ENCODE data around the gene PTS. TPM values are rescaled to one million over a fixed set of nuclear protein-coding genes. Genes with fewer than 3 reads are reported as not detected.
"Not testable (repeated sequence)": the region's sequence is repeated elsewhere in the genome, so short reads cannot be mapped to it uniquely, and the experiment has no call there.

The PTS gene
- total RNA-seq = 10 to 100 TPM; 35.8 to 82.5 (median 46.3) TPM

- WGBS, 10 experiments = 0 to 4% (median 2%) methylated on average over 4 to 13 of the region's 70 CpGs; no CpG with 5 or more reads in 6 of the 10 experiments
- in situ Hi-C loops (cut with MboI; ENCODE audit: low pct_unique_long_range_greater_than_20kb in 2 of 9, low sequenced_read_pairs in 9 of 9, unreplicated experiment in 9 of 9) = no loop called here
- peak within 1 kb of the TSS; percentile 66 to 89 (median 74) for H3K4me3 ChIP-seq
- peak; percentile 92 to 95 (median 94) for ATAC-seq (replicated peaks in 6 of 8)
- H3K27ac ChIP-seq = peak within 1 kb of the TSS; percentile 95 to 97
- peaks cover 10 to 11% of the 10 kb centered on the region in 2 donors for H3K4me1 ChIP-seq (replicated peaks in 1 of 2)
Measured at GRCh38 chr11:112226062-112226830, at the start of gene PTS. PTS (plus strand) TSS chr11:112226428; CDS start chr11:112226444, 16 bp downstream.

GRCh38 chr11:112177589-112177988 is 48.6 kb upstream of the PTS start:
- Histone ChIP-seq H3K4me3 (no peak overlapping the region), H3K4me1 (replicated peaks in 1 of 2) (peaks cover 6 to 30% of the 10 kb centered on the region in 2 donors), H3K27ac (no peak overlapping the region)
- ATAC-seq (replicated peaks in 6 of 8) = no peak
- 60 to 100% (median 90%) methylated on average over 1 to 4 of the region's 4 CpGs; no CpG with 5 or more reads in 4 of the 10 experiments for WGBS, 10 experiments
- in situ Hi-C loops (cut with MboI; ENCODE audit: low pct_unique_long_range_greater_than_20kb in 2 of 9, low sequenced_read_pairs in 9 of 9, unreplicated experiment in 9 of 9) = no loop called here

DNA sequence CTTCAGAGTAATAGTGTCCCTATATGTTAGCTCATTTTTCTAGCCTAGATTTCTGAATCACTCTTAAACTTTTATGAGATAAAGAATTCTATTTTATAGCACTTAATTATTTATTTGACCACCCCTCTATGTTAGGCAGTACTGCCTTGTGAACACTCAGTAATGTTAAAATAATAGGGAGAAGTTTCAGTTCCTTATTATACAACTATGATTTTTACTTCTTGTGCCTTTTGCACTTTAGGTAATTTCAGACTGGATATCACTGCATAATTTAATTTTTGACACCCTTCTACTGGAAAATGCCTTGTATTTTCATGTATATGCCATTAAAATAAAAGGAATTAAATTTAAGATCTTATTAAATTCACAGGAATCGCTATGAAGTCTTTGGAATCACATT is 47.8 kb upstream of the PTS start:
- Histone ChIP-seq H3K4me1 (replicated peaks in 1 of 2) (peaks cover 6 to 30% of the 10 kb centered on the region in 2 donors), H3K27ac (no peak overlapping the region), H3K4me3 (no peak overlapping the region)
- in situ Hi-C loops (cut with MboI; ENCODE audit: low pct_unique_long_range_greater_than_20kb in 2 of 9, low sequenced_read_pairs in 9 of 9, unreplicated experiment in 9 of 9) = no loop called here
- 50 to 100% (median 90%) methylated on average over 1 of the region's 1 CpG; no CpG with 5 or more reads in 3 of the 10 experiments for WGBS, 10 experiments
- no peak for ATAC-seq (replicated peaks in 6 of 8)

DNA sequence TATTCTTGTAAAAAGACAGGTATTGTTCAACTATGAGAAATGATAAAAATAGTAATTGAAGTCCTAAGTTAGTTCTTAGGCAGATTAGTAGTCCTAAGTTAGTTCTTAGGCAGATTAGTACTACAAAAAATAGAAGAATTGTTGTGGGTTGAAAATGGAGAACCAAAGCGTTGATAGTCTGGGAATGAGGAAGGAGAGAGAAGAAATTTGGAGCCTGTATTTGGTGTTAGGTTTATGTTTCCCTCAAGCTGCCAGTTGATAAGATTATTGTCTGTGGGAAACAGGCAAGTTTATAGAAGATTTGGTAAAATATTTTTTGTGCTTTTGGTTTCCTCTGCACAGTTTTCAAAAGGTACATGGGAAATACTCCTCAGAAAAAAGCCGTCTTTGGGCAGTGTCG is 47.3 kb upstream of the PTS start:
- ATAC-seq (replicated peaks in 6 of 8) = no peak
- Histone ChIP-seq H3K4me3 (no peak overlapping the region), H3K4me1 (replicated peaks in 1 of 2) (peaks cover 6 to 30% of the 10 kb centered on the region in 2 donors), H3K27ac (no peak overlapping the region)
- WGBS, 10 experiments = 38 to 100% (median 93%) methylated on average over 1 to 3 of the region's 3 CpGs; no CpG with 5 or more reads in 3 of the 10 experiments
- in situ Hi-C loops (cut with MboI; ENCODE audit: low pct_unique_long_range_greater_than_20kb in 2 of 9, low sequenced_read_pairs in 9 of 9, unreplicated experiment in 9 of 9) = no loop called here

DNA sequence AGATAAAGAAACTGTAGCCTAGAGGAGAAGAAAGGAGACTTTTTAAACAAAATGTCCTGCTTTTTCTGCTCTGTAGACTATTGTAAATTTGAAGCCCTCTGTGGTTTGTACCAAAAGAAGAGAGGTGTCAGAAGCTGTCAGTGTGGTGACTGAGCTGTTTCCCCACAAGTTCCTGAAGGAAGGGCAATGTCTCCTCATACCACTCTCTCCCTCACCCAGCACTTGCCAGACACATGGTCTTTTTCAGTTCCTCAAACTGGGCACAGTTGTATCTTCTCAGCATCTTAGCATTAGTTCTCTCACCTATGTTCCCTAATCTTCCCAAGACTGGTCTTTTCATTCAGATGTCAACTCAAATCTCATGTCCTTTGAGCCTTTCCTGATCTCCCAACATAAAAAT is 46.6 kb upstream of the PTS start:
- H3K4me1 ChIP-seq (replicated peaks in 1 of 2) = peaks cover 6 to 28% of the 10 kb centered on the region in 2 donors
- in situ Hi-C loops (cut with MboI; ENCODE audit: low pct_unique_long_range_greater_than_20kb in 2 of 9, low sequenced_read_pairs in 9 of 9, unreplicated experiment in 9 of 9) = no loop called here
- no peak overlapping the region for H3K27ac ChIP-seq
- no peak overlapping the region for H3K4me3 ChIP-seq
- ATAC-seq (replicated peaks in 6 of 8) = no peak

DNA sequence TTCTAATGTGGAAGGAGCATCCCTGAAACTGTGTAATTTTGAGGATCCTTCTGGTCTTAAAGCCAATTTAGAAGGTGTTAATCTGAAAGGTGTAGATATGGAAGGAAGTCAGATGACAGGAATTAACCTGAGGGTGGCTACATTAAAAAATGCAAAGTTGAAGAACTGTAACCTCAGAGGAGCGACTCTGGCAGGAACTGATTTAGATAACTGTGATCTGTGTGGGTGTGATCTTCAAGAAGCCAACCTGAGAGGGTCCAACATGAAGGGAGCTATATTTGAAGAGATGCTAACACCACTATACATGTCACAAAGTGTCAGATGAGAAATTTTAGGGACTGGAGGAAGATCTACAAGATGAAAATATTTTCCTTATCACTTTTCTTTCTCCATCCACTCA is 43.4 kb upstream of the PTS start:
- H3K4me1 ChIP-seq (replicated peaks in 1 of 2) = peaks cover 0 to 11% of the 10 kb centered on the region in 2 donors
- no peak for ATAC-seq (replicated peaks in 6 of 8)
- H3K4me3 ChIP-seq = no peak overlapping the region
- WGBS, 10 experiments = 40 to 100% (median 82%) methylated on average over 1 of the region's 1 CpG; no CpG with 5 or more reads in 4 of the 10 experiments
- in situ Hi-C loops (cut with MboI; ENCODE audit: low pct_unique_long_range_greater_than_20kb in 2 of 9, low sequenced_read_pairs in 9 of 9, unreplicated experiment in 9 of 9) = no loop called here
- H3K27ac ChIP-seq = no peak overlapping the region

DNA sequence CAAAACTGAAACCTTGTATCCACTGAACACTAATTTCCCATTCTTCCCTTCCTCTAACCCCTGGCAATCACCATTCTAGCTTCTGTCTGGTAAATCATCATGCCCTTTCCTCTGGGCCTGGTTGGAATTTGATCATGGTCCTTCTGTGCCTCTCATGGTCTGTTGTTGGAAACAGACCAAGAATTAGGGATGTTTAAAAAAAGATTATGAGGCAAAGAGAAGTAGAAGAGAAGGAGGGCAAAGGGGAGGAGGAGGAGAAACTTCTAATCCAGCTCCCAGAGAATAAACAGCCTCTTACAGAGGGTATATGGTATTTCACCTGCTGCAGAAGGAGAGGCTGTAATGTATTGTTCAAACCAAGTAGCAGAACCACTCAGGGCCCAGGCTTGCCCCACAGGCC is 40.3 kb upstream of the PTS start:
- in situ Hi-C loops (cut with MboI; ENCODE audit: low pct_unique_long_range_greater_than_20kb in 2 of 9, low sequenced_read_pairs in 9 of 9, unreplicated experiment in 9 of 9) = no loop called here
- H3K4me1 ChIP-seq (replicated peaks in 1 of 2) = no peaks in the 10 kb centered on the region
- no peak overlapping the region for H3K4me3 ChIP-seq
- ATAC-seq (replicated peaks in 6 of 8) = peak in 1 of 8 experiments; percentile 31
- H3K27ac ChIP-seq = no peak overlapping the region

DNA sequence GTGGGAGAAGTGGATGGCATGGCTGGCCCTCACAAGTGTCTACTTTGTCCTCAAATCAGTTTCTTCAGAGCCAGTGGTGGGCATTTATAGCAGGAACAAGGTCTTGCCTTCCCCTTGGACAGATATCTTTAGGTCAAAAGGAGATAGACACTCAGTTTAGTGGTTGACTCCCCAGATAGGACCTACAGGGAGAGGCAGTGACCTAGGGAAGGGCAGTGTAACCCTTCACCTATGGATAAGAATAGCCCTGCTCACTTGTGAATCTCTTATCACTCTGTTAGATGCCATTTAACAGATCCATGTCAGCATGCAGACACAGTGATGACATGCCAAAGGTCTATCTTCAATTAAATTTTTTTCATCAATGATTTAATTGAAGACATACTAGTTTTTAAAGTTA is 39.9 kb upstream of the PTS start:
- in situ Hi-C loops (cut with MboI; ENCODE audit: low pct_unique_long_range_greater_than_20kb in 2 of 9, low sequenced_read_pairs in 9 of 9, unreplicated experiment in 9 of 9) = no loop called here
- ATAC-seq (replicated peaks in 6 of 8) = no peak

DNA sequence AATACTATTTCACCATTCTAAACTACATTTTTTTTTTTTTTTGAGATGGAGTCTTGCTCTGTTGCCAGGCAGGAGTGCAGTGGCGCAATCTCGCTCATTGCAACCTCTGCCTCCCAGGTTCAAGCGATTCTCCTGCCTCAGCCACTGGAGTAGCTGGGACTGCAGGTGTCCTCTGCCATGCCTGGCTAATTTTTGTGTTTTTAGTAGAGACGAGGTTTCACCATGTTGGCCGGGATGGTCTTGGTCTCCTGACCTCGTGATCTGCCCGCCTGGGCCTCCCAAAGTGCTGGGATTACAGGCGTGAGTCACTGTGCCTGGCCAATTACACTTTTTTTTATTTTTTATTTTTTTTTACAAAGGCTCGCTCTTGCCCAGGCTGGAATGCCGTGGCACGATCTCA is 31.1 kb upstream of the PTS start:
- H3K27ac ChIP-seq; H3K4me1 ChIP-seq (replicated peaks in 1 of 2); H3K4me3 ChIP-seq; in situ Hi-C loops (cut with MboI; ENCODE audit: low pct_unique_long_range_greater_than_20kb in 2 of 9, low sequenced_read_pairs in 9 of 9, unreplicated experiment in 9 of 9): not testable (repeated sequence)
- 10 to 100% (median 85%) methylated on average over 1 to 9 of the region's 11 CpGs; no CpG with 5 or more reads in 1 of the 10 experiments for WGBS, 10 experiments
- ATAC-seq (replicated peaks in 6 of 8) = peak in 1 of 8 experiments; percentile 78

More for the DNA sequence above, 39.9 kb upstream of the PTS start:
- no peak overlapping the region for H3K4me3 ChIP-seq
- H3K27ac ChIP-seq = no peak overlapping the region
- no peaks in the 10 kb centered on the region for H3K4me1 ChIP-seq (replicated peaks in 1 of 2)

DNA sequence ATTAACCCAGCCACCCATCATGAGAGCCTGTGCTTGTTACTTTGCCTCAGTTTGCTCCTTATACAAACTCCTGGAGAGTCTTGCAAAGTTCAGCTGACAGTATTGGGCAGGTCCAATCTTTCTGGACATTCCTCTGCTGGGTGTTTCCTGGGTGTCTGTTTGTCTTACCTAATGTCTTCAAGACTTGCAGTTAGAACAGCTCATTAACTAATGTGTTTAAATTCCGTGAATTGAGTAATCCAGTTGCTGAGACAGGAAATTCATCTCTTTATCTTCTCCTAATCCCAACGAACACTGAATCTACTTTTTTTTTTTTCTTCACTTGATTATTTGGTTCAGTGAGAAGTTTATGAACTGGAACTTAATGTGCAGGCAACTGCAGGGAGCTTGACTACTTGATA is 30.3 kb upstream of the PTS start:
- Histone ChIP-seq H3K4me3 (no peak overlapping the region), H3K4me1 (replicated peaks in 1 of 2) (no peaks in the 10 kb centered on the region), H3K27ac (no peak overlapping the region)
- 0 to 81% (median 40%) methylated on average over 1 to 2 of the region's 2 CpGs; no CpG with 5 or more reads in 1 of the 10 experiments for WGBS, 10 experiments
- peak in 3 of 8 experiments; percentile 88 to 99 (median 91) for ATAC-seq (replicated peaks in 6 of 8)
- in situ Hi-C loops (cut with MboI; ENCODE audit: low pct_unique_long_range_greater_than_20kb in 2 of 9, low sequenced_read_pairs in 9 of 9, unreplicated experiment in 9 of 9) = no loop called here

- Histone ChIP-seq H3K4me1 (replicated peaks in 1 of 2) (no peaks in the 10 kb centered on the region), H3K4me3 (no peak overlapping the region), H3K27ac (no peak overlapping the region)
- 80 to 100% methylated on average over 1 of the region's 2 CpGs; no CpG with 5 or more reads in 8 of the 10 experiments for WGBS, 10 experiments
- ATAC-seq (replicated peaks in 6 of 8) = no peak
- in situ Hi-C loops (cut with MboI; ENCODE audit: low pct_unique_long_range_greater_than_20kb in 2 of 9, low sequenced_read_pairs in 9 of 9, unreplicated experiment in 9 of 9) = no loop called here
Measured at GRCh38 chr11:112196519-112197087, 29.6 kb upstream of the PTS start.

DNA sequence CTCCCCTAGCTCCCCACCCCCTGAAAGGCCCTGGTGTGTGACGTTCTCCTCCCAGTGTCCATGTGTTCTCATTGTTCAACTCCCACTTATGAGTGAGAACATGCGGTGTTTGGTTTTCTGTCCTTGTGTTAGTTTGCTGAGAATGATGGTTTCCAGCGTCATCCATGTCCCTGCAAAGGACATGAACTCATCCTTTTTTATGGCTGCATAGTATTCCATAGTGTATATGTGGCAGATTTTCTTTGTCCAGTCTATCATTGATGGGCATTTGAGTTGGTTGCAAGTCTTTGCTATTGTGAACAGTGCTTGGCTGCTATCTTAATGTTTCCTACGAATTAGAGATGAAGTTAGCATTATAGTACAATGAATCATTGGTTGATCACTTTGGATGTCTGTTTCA is 27.1 kb upstream of the PTS start:
- H3K27ac ChIP-seq; ATAC-seq (replicated peaks in 6 of 8); H3K4me1 ChIP-seq (replicated peaks in 1 of 2); in situ Hi-C loops (cut with MboI; ENCODE audit: low pct_unique_long_range_greater_than_20kb in 2 of 9, low sequenced_read_pairs in 9 of 9, unreplicated experiment in 9 of 9); H3K4me3 ChIP-seq: not testable (repeated sequence)
- WGBS, 10 experiments = 20 to 93% (median 67%) methylated on average over 1 to 2 of the region's 4 CpGs; no CpG with 5 or more reads in 4 of the 10 experiments

DNA sequence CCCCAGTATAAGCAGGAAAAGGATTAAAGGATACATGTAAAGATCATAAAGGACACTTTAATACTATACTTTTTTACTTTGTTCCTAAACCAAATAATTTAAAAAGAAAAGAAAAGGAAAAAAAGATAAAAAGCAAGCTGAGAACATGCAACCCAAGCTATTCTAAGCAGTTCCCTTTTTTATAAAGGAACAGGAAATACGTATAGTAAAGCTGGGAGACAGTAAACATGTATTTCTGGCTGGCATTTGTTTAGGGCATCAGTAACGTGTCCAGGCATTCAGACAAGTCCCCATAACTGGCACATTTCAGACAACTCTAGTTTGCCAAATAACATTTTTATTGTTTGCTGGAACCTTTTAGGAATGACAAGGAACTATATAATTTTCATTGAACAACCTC is 26.0 kb upstream of the PTS start:
- in situ Hi-C loops (cut with MboI; ENCODE audit: low pct_unique_long_range_greater_than_20kb in 2 of 9, low sequenced_read_pairs in 9 of 9, unreplicated experiment in 9 of 9) = loop anchor here in 2 of 9 experiments (25.0 kb wide), 1 partner anchor 1087 kb away; no protein-coding TSS in a partner anchor
- 0 to 57% (median 38%) methylated on average over 1 to 2 of the region's 2 CpGs; no CpG with 5 or more reads in 1 of the 10 experiments for WGBS, 10 experiments
- no peaks in the 10 kb centered on the region for H3K4me1 ChIP-seq (replicated peaks in 1 of 2)
- no peak overlapping the region for H3K4me3 ChIP-seq
- no peak for ATAC-seq (replicated peaks in 6 of 8)
- no peak overlapping the region for H3K27ac ChIP-seq

All from motor neuron (in vitro differentiated cells).